Non-pigmented ciliary epithelial cell (primary cell): Measurements from ENCODE around the gene PDE8A.

ENCODE experiments used
- DNase-seq: peaks from one replicate; pipeline ENCODE4 v3.0.0-alpha.2; 2010; ENCODE audit warnings: low read depth

Gene PDE8A

GRCh38 chr15:85088300-85088699, 106.6 kb downstream of the PDE8A start:
- DNase-seq = no peak

GRCh38 chr15:85089929-85090597, 108.4 kb downstream of the PDE8A start:
- no peak for DNase-seq

DNA sequence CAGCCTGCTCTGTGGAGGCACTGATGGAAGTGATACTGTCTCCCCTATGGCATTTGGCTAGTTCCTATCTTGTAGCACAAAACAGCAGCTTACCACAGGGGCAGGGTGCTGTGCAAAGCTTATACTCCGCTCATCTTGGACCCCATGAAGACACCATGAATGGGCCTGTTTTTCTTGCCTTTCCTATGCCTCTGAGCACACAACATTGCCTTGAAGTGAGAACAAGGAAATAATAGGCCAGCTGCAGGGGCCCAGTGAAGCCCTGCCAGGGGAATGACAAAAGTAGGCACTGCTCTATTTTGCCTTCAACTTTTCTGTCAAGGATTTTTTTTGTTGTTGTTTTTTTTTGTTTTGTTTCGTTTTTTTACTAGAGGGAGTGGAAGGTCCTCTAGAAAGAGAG, 110.3 kb downstream of the PDE8A start:
- no peak for DNase-seq

GRCh38 chr15:85094685-85095084, 113.0 kb downstream of the PDE8A start:
- DNase-seq = peak; percentile 40

GRCh38 chr15:85095566-85095965, 113.9 kb downstream of the PDE8A start:
- DNase-seq = no peak

DNA sequence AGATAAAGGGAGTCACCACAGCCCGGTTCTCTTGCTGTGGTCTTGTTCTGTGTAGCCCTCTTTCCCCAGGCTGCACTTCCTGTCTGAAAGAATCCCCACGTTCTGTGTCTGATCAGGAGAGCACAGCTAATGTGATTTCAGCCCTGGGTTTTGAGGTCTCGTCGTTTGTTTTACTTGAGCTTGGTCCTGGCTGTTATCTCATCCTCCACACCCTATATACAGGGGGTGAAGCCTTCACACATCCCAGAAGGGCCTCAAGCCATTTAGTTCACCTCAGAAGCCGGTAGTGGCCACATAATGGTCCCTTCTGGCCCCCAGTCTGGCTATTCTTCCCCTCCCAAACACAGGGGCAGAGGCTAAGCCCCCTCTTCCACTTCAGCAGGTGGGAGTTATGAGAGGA, 115.6 kb downstream of the PDE8A start:
- no peak for DNase-seq

DNA sequence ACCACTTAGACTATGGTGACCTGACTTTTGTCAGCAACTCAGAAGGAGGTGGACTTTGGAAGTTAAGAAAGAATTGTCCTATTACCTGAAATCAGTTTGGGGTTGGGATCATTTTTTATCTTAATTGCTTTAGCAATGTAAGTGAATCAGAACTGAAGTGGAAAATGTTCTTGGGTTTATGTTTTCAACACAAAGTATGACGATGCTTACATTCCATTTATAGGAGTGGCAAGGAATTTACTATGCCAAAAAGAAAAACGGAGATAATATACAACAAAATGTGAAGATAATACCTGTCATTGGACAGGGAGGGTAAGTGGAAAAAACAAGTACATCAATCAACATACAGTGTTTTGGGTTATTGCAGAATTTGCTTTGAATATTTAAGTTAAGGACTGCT, 116.1 kb downstream of the PDE8A start:
- DNase-seq = no peak

DNA sequence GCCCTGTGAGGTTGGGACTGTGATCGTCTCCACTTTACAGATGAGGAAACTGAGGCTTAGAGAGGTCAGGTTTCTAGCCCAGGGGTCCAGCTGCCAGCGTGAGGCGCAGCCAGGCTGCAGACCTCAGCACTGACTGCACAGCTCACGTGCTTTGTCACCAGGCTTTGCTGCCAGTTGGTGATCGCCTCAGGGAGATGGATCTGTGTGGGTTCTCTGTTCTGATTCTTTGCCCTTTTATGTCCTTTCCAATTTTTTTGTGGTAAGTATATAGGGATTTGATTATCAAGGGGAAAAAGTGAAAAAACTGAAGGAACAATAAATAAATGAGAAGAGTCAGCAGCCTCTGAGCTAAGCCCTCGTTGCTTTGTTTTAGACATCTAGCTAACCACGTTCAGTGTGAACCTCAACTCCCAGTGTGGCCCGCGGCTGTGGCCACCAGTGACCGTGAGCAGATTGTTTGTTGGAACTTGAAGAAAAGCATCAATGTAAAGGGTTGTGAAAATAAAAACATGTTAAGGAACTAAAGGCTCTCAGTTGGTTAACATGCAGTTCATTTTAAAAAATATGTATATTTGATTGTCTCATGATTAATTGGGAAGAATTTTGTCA, 117.6 kb downstream of the PDE8A start:
- DNase-seq = no peak

- DNase-seq = no peak
These were observed 118.7 kb downstream of the PDE8A start for GRCh38 chr15:85100186-85100937.

- DNase-seq = no peak
These were observed 122.9 kb downstream of the PDE8A start for GRCh38 chr15:85104584-85104983.

GRCh38 chr15:85108136-85108535, 126.5 kb downstream of the PDE8A start:
- no peak for DNase-seq

DNA sequence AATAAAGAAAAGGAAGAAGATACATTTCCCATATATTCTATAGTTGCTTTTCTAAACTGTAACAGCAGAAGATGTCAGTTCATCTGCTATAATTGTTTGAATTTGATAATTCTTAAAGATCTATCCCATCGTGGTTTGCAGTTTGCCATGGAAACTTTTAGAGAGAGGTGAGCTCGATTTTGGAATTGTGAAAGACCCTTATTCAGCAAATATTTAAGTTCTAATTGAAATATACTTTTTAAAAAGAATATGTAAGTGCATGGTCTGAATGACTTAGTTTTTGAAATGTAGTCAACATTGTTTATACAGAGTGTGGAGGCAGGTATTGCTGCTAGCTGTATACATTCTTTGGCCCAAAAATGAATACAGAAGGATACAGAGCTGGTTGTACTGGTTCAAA, 127.7 kb downstream of the PDE8A start:
- no peak for DNase-seq

DNA sequence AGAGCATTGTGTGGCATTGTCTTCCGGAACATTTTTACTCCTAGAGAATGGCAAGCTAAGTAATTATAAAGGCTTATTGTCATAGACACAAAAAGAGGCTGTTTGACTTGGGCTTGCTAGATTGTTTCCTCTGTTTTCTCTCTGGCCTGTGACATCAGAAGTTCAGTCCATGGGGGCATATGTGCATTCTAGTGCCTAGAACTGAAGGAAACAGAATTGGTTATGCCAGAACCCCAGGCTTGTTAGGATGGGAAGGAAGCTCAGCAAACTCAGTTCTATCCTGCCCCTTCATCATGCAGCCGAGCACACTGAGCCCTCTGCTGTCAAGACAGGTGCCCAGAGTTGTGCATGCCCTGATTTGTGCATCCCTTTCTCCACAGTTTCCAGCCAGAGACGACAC, 131.3 kb downstream of the PDE8A start:
- DNase-seq = no peak

DNA sequence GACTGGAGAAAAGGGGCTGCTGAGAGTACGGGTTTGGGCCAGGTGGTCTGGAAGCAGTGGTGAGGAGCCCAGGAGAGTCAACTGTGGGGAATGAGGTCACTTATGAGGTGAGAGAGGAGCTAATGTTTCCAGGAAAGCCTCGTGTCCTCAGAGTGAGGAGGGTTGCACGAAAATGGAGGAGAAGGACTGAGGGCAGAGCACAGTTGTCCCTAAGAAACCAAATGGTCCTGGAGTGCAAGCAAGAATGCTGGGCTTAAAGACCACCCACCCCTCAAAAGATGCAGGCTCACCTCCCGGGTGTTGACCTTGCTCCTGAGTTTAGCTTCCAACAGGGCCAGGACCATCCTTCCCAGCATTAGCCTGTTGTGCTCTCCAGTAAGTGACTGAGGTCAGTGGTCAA, 133.2 kb downstream of the PDE8A start:
- no peak for DNase-seq

GRCh38 chr15:85116066-85116465, 134.4 kb downstream of the PDE8A start:
- DNase-seq = no peak

DNA sequence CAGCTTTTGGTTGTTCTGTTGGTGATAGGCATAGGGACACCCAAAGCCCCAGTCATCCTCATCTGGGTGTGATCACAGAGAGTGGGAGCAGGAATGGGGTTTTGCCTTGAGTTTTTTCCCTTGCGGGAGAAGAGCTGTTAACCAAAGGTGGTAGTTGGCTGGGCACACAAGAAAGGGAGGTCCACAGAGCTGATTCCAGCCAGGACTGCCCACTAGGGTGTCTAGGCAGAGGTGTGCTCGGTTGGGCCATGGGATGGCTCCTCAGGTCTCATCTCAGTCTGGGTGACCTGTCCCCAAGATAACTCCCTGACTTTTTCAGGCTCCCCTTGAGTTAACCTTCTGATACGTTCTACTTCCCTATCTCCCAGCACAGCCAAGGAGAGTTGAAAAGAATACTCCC, 134.8 kb downstream of the PDE8A start:
- DNase-seq = no peak

- DNase-seq = no peak
These were observed 135.4 kb downstream of the PDE8A start for GRCh38 chr15:85116925-85117646.

DNA sequence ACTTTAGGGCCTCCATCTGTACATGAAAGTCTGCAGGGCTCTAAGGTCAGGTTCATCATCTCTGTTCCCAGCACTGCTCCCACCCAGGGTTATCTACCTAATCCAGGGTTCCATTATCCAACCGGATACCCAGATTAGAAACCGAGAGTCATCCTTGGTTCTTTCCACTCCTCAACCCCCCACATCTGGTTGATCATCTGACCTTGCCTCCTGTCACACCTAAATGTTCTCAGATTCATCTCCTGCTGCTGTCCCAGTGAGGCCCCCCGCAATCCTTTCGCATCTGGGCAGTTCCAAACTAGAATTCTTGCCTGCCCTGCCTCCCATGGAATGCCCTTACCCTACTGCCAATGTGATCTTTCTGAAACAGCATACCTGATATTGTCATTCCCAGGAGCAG, 136.5 kb downstream of the PDE8A start:
- DNase-seq = no peak

DNA sequence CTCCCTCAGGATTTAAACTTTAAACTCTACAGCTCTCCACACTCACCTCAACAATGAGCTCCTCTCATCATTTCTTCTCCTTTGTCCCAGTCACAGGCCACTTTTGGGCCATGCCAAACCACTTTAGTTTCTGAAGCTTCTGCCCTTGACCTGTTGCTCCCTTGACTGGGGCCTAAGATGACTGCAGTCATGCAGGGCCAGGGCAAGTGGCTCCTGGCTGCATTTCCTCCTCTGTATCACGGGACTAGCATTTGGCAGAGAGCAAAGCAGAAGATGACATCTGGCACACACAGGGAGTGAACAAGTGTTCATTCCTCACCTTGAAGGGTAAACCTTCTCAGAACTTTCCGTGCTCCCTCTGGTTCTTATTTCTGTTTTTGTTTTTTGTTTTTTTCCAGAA, 136.9 kb downstream of the PDE8A start:
- DNase-seq = no peak

DNA sequence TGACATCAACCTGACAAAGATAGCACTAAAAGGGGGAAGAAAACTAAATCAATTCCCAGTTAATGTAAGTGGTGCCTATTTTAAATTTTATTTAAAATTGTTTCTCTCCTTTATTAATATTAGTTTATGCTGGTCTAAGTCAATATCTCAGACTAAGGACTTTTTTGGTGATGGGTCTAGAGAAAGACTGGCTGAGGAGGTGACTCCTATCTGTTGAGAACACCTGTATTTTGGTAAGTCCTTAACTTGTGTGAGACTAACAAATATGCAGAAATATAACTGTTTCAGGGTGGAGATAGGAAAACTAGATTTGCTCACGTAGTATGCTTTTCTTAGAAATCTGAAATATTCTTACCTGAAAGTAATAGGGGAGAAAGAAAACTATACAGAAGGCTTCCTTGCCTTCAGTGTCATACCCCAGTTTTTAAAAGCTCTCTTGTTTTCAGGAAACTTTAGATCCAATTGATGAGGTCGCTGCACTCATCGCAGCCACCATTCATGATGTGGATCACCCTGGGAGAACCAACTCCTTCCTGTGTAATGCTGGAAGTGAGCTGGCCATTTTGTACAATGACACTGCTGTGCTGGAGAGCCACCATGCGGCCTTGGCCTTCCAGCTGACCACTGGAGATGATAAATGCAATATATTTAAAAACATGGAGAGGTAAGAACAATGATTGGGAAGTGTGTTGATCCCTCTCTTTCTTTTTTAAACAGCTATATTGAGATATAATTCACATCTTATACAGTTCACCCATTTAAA, 138.9 kb downstream of the PDE8A start:
- no peak for DNase-seq

DNA sequence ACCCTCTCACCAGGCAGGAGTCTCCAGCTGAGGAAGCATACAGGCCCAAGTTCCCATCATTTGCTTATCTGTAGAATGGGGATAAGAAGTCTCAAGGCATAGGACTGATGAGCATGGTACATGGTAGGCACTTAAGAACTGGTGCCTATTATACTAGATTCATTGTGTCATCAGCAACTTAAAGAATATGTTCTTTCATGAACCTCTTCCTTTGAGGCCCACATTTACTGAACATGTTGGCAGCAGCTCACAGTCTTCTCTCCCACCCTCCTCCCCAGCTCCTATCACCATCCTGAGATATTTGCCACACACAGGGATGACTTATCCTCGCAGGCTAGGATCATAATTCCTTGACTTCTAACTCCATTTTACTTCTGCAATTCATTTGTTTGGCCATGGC, 142.5 kb downstream of the PDE8A start:
- no peak for DNase-seq

DNA sequence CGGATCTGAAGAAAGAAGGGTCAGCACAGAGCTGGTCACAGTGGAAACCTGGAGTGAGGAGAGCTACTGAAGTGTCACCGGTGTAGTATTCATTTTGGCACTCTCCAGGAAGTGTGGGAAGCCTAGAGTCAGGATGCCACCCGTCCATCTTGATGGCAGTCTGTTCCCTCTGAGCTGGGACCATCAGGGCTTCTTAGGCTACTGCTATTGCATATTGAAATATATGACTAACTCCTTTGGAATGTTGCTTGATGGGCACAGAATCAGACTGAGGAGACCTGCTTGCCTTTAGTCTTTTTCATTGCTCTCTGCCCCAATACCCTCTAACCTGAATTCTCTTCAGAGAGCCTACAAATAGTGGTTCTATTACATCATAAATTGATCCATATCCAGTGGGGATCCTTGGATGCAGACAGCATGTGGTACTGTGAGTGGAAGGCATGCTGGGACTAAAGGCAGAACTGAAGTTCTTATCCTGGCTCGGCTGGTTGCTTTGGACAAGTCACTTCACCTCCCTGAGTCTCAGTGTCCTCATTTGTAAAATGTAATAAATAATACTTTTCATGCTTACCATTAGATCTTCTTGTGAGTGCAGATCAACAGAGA, 143.5 kb downstream of the PDE8A start:
- DNase-seq = no peak
